BJ (cell line): ENCODE results near the gene KCNK13. TPM values are rescaled to one million over a fixed set of nuclear protein-coding genes. Genes with fewer than 3 reads are reported as not detected.

ENCODE experiments used
- CTCF ChIA-PET: fragments of 350-600 bp; formaldehyde crosslinking; extraction: SDS; loops from one replicate; lab custom pipeline; 2021; ENCODE audit warnings: antibody characterized with exemption, inconsistent platforms; lab: Yijun Ruan, JAX
- POLR2A ChIA-PET: fragments of 300-600 bp; sonication (Branson Sonifier 250); formaldehyde crosslinking; extraction: SDS; loops from one replicate; lab custom pipeline; 2021; ENCODE audit warnings: antibody characterized with exemption; lab: Charles Lee
- DNase-seq: peaks from one replicate; pipeline ENCODE4 v3.0.0-alpha.2; 2011; ENCODE audit warnings: low read depth
- H3K27me3 ChIP-seq: 2 replicates; pipeline ENCODE4 v1.6.0; 2011; ENCODE audit warnings: low read length; ENCODE audit not compliant: control insufficient read depth, insufficient read depth
- H3K36me3 ChIP-seq: 2 replicates; pipeline ENCODE4 v1.5.1; 2011; ENCODE audit warnings: low read length; ENCODE audit not compliant: control insufficient read depth, insufficient read depth
- H3K4me3 ChIP-seq: 2 replicates; pipeline ENCODE4 v1.5.1; 2011; ENCODE audit warnings: low read depth, mild to moderate bottlenecking, control low read depth, low read length
- CTCF ChIP-seq: IDR thresholded peaks from 2 replicates; pipeline ENCODE4 v1.5.1; 2011; ENCODE audit warnings: low read depth, mild to moderate bottlenecking, control low read depth, inconsistent platforms, low read length, moderate library complexity; ENCODE audit not compliant: insufficient read depth
- polyA plus RNA-seq: library from polyadenylated mRNA; depleted of rRNA; stranded (reverse); fragments of >200 nt; gene quantifications from 2 replicates; pipeline ENCODE4 v1.2.3, GENCODE V29; 2011

KCNK13 gene
- polyA plus RNA-seq, 1 experiment, result not detected

DNA sequence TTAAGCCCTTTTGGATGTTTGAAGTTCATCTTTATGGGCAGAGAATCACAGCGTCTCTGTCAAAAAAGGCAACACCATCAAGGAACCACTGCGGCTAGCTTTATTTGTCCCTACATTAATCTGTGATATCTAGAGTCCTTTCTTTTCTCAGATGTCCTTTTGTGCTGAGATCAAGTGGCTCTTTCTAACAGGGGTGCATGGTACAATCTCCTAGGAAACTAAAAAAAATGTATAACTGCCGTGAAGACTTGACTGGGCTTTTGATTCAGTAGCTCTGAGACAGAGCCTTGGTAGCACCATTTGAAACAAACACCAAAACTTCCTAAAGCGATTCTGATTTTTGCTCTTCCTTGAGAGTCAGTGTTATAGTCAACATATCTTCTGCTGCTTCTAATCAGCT lies 33.3 kb downstream of the KCNK13 start:
- no peaks in the 10 kb centered on the region for H3K36me3 ChIP-seq
- ChIA-PET CTCF (interaction anchor here (0.6 to 1.4 kb wide), 5 partner anchors 10 to 198 kb away, joined by 3 to 4 read pairs (median 3); no protein-coding TSS in a partner anchor), POLR2A (no interaction called here)
- H3K27me3 ChIP-seq, result no peaks in the 10 kb centered on the region
- H3K4me3 ChIP-seq, result no peak overlapping the region
- TF ChIP-seq CTCF, result no peak
- DNase-seq, result no peak

DNA sequence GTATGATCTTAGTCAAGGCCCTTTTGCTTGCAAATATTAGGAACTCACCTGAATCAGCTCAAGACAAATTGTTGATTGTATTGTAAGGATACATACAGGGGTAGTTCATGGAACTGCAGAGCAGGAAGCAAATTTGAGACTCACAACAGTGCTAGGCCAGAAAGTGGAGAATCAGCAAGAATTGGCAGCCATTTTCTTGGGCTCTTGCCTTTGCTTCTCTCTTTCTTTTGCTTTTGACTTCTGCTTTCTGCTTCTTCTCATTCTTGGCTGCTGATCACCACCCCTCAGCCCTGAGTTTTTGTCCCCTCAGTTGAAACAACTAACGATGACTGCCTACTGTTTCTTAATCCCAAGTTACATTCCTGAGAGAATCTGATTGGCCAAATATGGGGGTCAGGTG lies 34.8 kb downstream of the KCNK13 start:
- TF ChIP-seq CTCF, result no peak
- POLR2A ChIA-PET, result no interaction called here
- no peak for DNase-seq
- Histone ChIP-seq H3K27me3 (no peaks in the 10 kb centered on the region), H3K4me3 (no peak overlapping the region), H3K36me3 (no peaks in the 10 kb centered on the region)
- CTCF ChIA-PET, result interaction anchor here (1.4 kb wide), 1 partner anchor 8 kb away, joined by 4 read pairs; no protein-coding TSS in a partner anchor

GRCh38 chr14:90103808-90104207 lies 42.0 kb downstream of the KCNK13 start:
- ChIA-PET CTCF (no interaction called here), POLR2A (no interaction called here)
- TF ChIP-seq CTCF, result no peak
- Histone ChIP-seq H3K27me3 (no peaks in the 10 kb centered on the region), H3K4me3 (no peak overlapping the region), H3K36me3 (no peaks in the 10 kb centered on the region)
- no peak for DNase-seq

DNA sequence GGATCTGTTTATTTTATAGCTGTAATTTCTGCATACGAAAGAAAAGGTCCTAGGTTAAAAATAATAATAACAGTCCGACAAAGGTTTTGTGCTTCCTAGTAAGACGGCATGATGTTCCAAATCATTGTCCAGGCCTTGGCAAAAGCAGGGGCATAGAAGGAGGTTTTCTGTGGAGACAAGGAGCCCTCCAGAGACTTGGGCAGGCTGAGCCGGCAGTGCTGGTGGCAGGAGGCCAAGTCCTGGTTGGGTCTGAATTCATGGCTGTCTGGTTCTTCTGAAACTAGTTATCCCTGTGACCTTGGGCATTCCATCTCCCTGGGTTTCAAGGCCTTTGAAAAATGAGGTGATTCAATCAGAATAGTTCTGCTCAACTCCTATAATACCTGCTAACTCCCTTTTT lies 44.0 kb downstream of the KCNK13 start:
- TF ChIP-seq CTCF, result no peak
- POLR2A ChIA-PET, result no interaction called here
- Histone ChIP-seq H3K4me3 (no peak overlapping the region), H3K36me3 (no peaks in the 10 kb centered on the region), H3K27me3 (no peaks in the 10 kb centered on the region)
- no peak for DNase-seq
- CTCF ChIA-PET, result interaction anchor here (1.4 kb wide), 1 partner anchor 10 kb away, joined by 4 read pairs; no protein-coding TSS in a partner anchor

- Histone ChIP-seq H3K4me3 (no peak overlapping the region), H3K27me3 (no peaks in the 10 kb centered on the region), H3K36me3 (no peaks in the 10 kb centered on the region)
- POLR2A ChIA-PET, result no interaction called here
- DNase-seq, result no peak
- CTCF ChIA-PET, result interaction anchor here (1.0 kb wide), 1 partner anchor 14 kb away, joined by 3 read pairs; no protein-coding TSS in a partner anchor
- no peak for TF ChIP-seq CTCF
Measured at GRCh38 chr14:90107789-90108188, 46.0 kb downstream of the KCNK13 start.
